Suppressor macrophage (primary cell): ENCODE data around the gene CNTD1.

Source experiments
- DNase-seq, 4 experiments: peaks; one replicate each; pipeline ENCODE4 v3.0.0-alpha.2; 2020 to 2022

The CNTD1 gene

GRCh38 chr17:42779304-42779935 is 19.2 kb upstream of the CNTD1 start:
- no peak for DNase-seq

GRCh38 chr17:42779936-42780850 is 18.5 kb upstream of the CNTD1 start, which contains the start of gene WNK4:
TSS of gene WNK4 (plus strand) at chr17:42780610. CDS start at chr17:42780699, 89 bp downstream.
- no peak for DNase-seq

GRCh38 chr17:42780851-42781638 is 17.6 kb upstream of the CNTD1 start:
- no peak for DNase-seq

- no peak for DNase-seq
Observed at GRCh38 chr17:42781639-42782165, 17.0 kb upstream of the CNTD1 start.

GRCh38 chr17:42782166-42783061 is 16.2 kb upstream of the CNTD1 start:
- no peak for DNase-seq

GRCh38 chr17:42783062-42783790 is 15.4 kb upstream of the CNTD1 start:
- peak in 1 of 4 experiments; percentile 13 for DNase-seq

GRCh38 chr17:42783791-42784138 is 14.9 kb upstream of the CNTD1 start:
- no peak for DNase-seq

GRCh38 chr17:42784409-42784808 is 14.3 kb upstream of the CNTD1 start:
- peak; percentile 53 to 76 (median 59) for DNase-seq

- DNase-seq, result peak; percentile 31 to 75 (median 46)
Observed at GRCh38 chr17:42784811-42785592, 13.7 kb upstream of the CNTD1 start.

GRCh38 chr17:42787266-42787665 is 11.4 kb upstream of the CNTD1 start:
- no peak for DNase-seq

GRCh38 chr17:42791948-42792347 is 6.7 kb upstream of the CNTD1 start:
- DNase-seq, result no peak

- no peak for DNase-seq
Observed at GRCh38 chr17:42792545-42792944, 6.1 kb upstream of the CNTD1 start.

- no peak for DNase-seq
Observed at GRCh38 chr17:42795061-42795460, 3.6 kb upstream of the CNTD1 start.

- no peak for DNase-seq
Observed at GRCh38 chr17:42795465-42795864, 3.2 kb upstream of the CNTD1 start.

GRCh38 chr17:42796066-42796758 is 2.4 kb upstream of the CNTD1 start:
- no peak for DNase-seq

GRCh38 chr17:42797067-42798007 is 1.3 kb upstream of the CNTD1 start:
- no peak for DNase-seq

- no peak for DNase-seq
Observed at GRCh38 chr17:42798011-42798382, 664 bp upstream of the CNTD1 start.

- DNase-seq, result no peak
Observed at GRCh38 chr17:42803074-42803883, 4.6 kb downstream of the CNTD1 start.
